Body of pancreas (tissue), 4 donors: ENCODE measurements around the gene MYOZ3.

Source experiments
- CTCF ChIP-seq, 7 experiments: fragments of 450-650 bp in 4 of 7; fragments of 200-600 bp in 3 of 7; sonication (generic) in 3 of 7; IDR thresholded peaks; one replicate each; pipeline ENCODE4 v1.5.1; 2016 to 2019; ENCODE audit warnings: antibody characterized with exemption in 7 of 7
- POLR2A ChIP-seq, 3 donors: fragments of 450-650 bp; IDR thresholded peaks; one replicate each; pipeline ENCODE4 v1.6.1; 2016; ENCODE audit warnings: antibody characterized with exemption in 3 of 3, mild to moderate bottlenecking in 2 of 3

GRCh38 chr5:150665044-150665443 is 4.0 kb downstream of the MYOZ3 start:
- TF ChIP-seq POLR2A (IDR thresholded peaks at IDR 0.05): no peak
- TF ChIP-seq CTCF (IDR thresholded peaks at IDR 0.05): no peak
